CD14-positive monocyte (primary cell): ENCODE results near the gene PER3. TPM values are rescaled to one million over a fixed set of nuclear protein-coding genes. Genes with fewer than 3 reads are reported as not detected.

ENCODE experiments used
- DNase-seq, 3 donors: peaks; one replicate each; pipeline ENCODE4 v3.0.0-alpha.2; 2011 to 2022
- H2AFZ ChIP-seq: 2 replicates; pipeline ENCODE4 v1.6.0; 2012; ENCODE audit warnings: mild to moderate bottlenecking, low read depth, low read length, inconsistent platforms; ENCODE audit not compliant: insufficient read depth, poor library complexity, severe bottlenecking
- H3K27ac ChIP-seq, 2 donors: 1 replicate in 1 of 2; 2 replicates in 1 of 2; pipeline ENCODE4 v1.5.1; 2012 to 2013; ENCODE audit warnings: low read length in 2 of 2, control low read depth in 1 of 2, inconsistent platforms in 1 of 2, low read depth in 1 of 2, mild to moderate bottlenecking in 1 of 2
- H3K27me3 ChIP-seq, 2 donors: one replicate each; pipeline versions ENCODE4 v1.6.0 to v1.6.1; 2011 to 2013; ENCODE audit warnings: low read length in 2 of 2; ENCODE audit not compliant: control insufficient read depth in 2 of 2, insufficient read depth in 2 of 2
- H3K36me3 ChIP-seq, 2 donors: replicated peaks in 1 of 2; 1 replicate in 1 of 2; 2 replicates in 1 of 2; pipeline versions ENCODE4 v1.5.1 to v1.6.1; 2012 to 2013; ENCODE audit warnings: low read length in 2 of 2, control low read depth in 1 of 2, inconsistent platforms in 1 of 2, mild to moderate bottlenecking in 1 of 2; ENCODE audit not compliant: insufficient read depth in 2 of 2, control insufficient read depth in 1 of 2
- H3K4me1 ChIP-seq, 2 donors: 1 replicate in 1 of 2; 2 replicates in 1 of 2; pipeline versions ENCODE4 v1.5.1 to v1.6.1; 2012 to 2013; ENCODE audit warnings: low read length in 2 of 2, control low read depth in 1 of 2, inconsistent platforms in 1 of 2, mild to moderate bottlenecking in 1 of 2, moderate library complexity in 1 of 2; ENCODE audit not compliant: insufficient read depth in 2 of 2, control insufficient read depth in 1 of 2
- H3K4me2 ChIP-seq: replicated peaks from 2 replicates; pipeline ENCODE3; 2012; ENCODE audit warnings: low read length, moderate library complexity, mild to moderate bottlenecking; ENCODE audit not compliant: poor library complexity, severe bottlenecking; ENCODE audit errors: extremely low read depth
- H3K4me3 ChIP-seq, 3 experiments: fragments of 200-600 bp in 1 of 3; sonication (generic) in 1 of 3; replicated peaks in 1 of 3; 1 replicate in 2 of 3; 2 replicates in 1 of 3; pipeline ENCODE4 v1.5.1; 2011 to 2013; ENCODE audit warnings: low read length in 3 of 3, mild to moderate bottlenecking in 3 of 3, control low read depth in 2 of 3, low read depth in 2 of 3, inconsistent platforms in 1 of 3, moderate library complexity in 1 of 3
- H3K79me2 ChIP-seq: 2 replicates; pipeline ENCODE4 v1.6.0; 2012; ENCODE audit warnings: mild to moderate bottlenecking, control low read depth, inconsistent platforms, low read length, moderate library complexity; ENCODE audit not compliant: insufficient read depth
- H3K9ac ChIP-seq: 2 replicates; pipeline ENCODE4 v1.6.0; 2017; ENCODE audit warnings: low read length, mild to moderate bottlenecking; ENCODE audit not compliant: insufficient read depth, poor library complexity, severe bottlenecking
- H3K9me3 ChIP-seq, 2 donors: replicated peaks in 1 of 2; 1 replicate in 1 of 2; 2 replicates in 1 of 2; pipeline versions ENCODE4 v1.5.1 to v1.6.1; 2012 to 2013; ENCODE audit warnings: low read length in 2 of 2, control low read depth in 1 of 2; ENCODE audit not compliant: control insufficient read depth in 1 of 2, insufficient read depth in 1 of 2
- H4K20me1 ChIP-seq: 2 replicates; pipeline ENCODE4 v1.6.0; 2012; ENCODE audit warnings: mild to moderate bottlenecking, low read length, control low read depth, moderate library complexity; ENCODE audit not compliant: insufficient read depth
- H3K27ac Mint-ChIP-seq, 7 donors: one replicate each; pipeline ENCODE4 v1.8.0; 2020; ENCODE audit warnings: mild to moderate bottlenecking in 7 of 7, mixed read lengths in 7 of 7, moderate library complexity in 6 of 7, inconsistent platforms in 2 of 7
- H3K27me3 Mint-ChIP-seq, 3 donors: one replicate each; pipeline ENCODE4 v1.8.0; 2021 to 2022; ENCODE audit warnings: low read depth in 3 of 3, mild to moderate bottlenecking in 3 of 3, mixed read lengths in 3 of 3, moderate library complexity in 3 of 3, inconsistent platforms in 1 of 3
- H3K36me3 Mint-ChIP-seq, 2 donors: one replicate each; pipeline ENCODE4 v1.8.0; 2020; ENCODE audit warnings: mixed read lengths in 2 of 2, inconsistent platforms in 1 of 2, mild to moderate bottlenecking in 1 of 2
- H3K4me1 Mint-ChIP-seq: one replicate; pipeline ENCODE4 v1.8.0; 2020; ENCODE audit warnings: mild to moderate bottlenecking, mixed read lengths
- H3K4me3 Mint-ChIP-seq, 2 donors: one replicate each; pipeline ENCODE4 v1.8.0; 2020; ENCODE audit warnings: mild to moderate bottlenecking in 2 of 2, mixed read lengths in 2 of 2, moderate library complexity in 1 of 2
- H3K9me3 Mint-ChIP-seq, 7 donors: one replicate each; pipeline ENCODE4 v1.8.0; 2020 to 2022; ENCODE audit warnings: mixed read lengths in 7 of 7, mild to moderate bottlenecking in 6 of 7, moderate library complexity in 6 of 7, inconsistent platforms in 2 of 7
- WGBS: methylation state at CpG from one replicate; pipeline ENCODE4 v1.1.5; 2013; ENCODE audit warnings: missing lambda C conversion rate; ENCODE audit not compliant: insufficient coverage; 5-methylcytosine and 5-hydroxymethylcytosine counted together
- intact Hi-C, 2 donors: fragments of 100-400 bp; cut with micrococcal nuclease; formaldehyde crosslinking; loops; one replicate each; pipeline versions ENCODE4 v1.15.0 to v1.15.1; 2023
- polyA plus RNA-seq, 3 donors: library from polyadenylated mRNA; depleted of rRNA in 1 of 3; unstranded in 2 of 3; stranded (reverse) in 1 of 3; fragments of 300-500 nt in 2 of 3; fragments of >200 nt in 1 of 3; fragmentation: Illumina TruSeq in 2 of 3; gene quantifications; 1 replicate in 2 of 3; 2 replicates in 1 of 3; pipeline ENCODE4 v1.2.3, GENCODE V29; 2012 to 2021
- TF ChIP-seq, protein P1 (sequence below): fragments of 200-600 bp; IDR thresholded peaks from one replicate; pipeline ENCODE4 v1.8.0; 2022; ENCODE audit warnings: antibody characterized with exemption, mild to moderate bottlenecking

PER3 gene
- polyA plus RNA-seq, 3 donors = 0.46 to 2.3 (median 2.0) TPM

DNA sequence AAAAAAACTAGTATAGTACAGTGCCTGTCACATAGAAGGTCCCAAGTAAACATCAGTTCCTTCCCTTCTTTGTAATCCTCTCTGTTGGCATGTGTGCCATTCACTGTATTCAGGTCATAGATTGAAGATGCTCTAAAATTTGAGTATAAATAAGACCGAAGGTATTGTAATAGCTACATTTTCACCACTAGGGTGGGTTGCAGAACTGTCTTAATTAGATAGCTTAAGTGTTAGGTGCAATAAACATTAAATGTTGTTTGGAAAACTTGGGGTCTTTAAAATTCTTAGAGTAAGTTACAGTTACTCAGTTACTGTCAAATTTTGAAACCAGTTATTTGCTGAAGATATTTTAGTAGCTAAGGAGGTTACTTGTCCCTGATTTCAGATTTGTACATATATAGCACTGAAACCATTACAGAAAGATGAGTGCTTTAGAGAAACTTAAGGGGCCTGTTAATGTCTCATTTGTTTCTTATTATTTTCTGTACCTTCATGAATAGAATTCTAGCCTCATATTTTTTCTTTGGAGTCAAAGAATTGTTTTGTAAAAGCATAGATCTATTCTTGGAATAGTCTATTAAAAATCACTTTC is 24.3 kb downstream of the PER3 start:
- DNase-seq = peak in 2 of 3 donors; percentile 31 to 36
- Histone ChIP-seq H3K27me3 (no peaks in the 10 kb centered on the region), H3K4me3 (no peak overlapping the region), H3K9ac (no peak overlapping the region), H3K4me2 (no peak overlapping the region), H3K79me2 (no peaks in the 10 kb centered on the region), H4K20me1 (no peaks in the 10 kb centered on the region), H3K9me3 (peaks cover 1 to 3% of the 10 kb centered on the region in 2 donors), H3K4me1 (no peaks in the 10 kb centered on the region), H3K36me3 (no peaks in the 10 kb centered on the region), H2AFZ (no peak overlapping the region), H3K27ac (no peak overlapping the region)
- peaks cover 0 to 1% (median 0%) of the 10 kb centered on the region in 3 donors for H3K27me3 Mint-ChIP-seq
- peaks cover 3 to 7% (median 4%) of the 10 kb centered on the region in 7 donors for H3K9me3 Mint-ChIP-seq
- intact Hi-C loops = loop anchor here in 1 of 2 donors (5.0 kb wide), 1 partner anchor 94 kb away; no protein-coding TSS in a partner anchor
- peaks cover 6% of the 10 kb centered on the region for H3K4me1 Mint-ChIP-seq
- peak overlapping the region in 1 of 7 donors; percentile 50 for H3K27ac Mint-ChIP-seq
- WGBS = no CpG with 5 or more reads among the region's 1 CpG
- H3K4me3 Mint-ChIP-seq = no peak overlapping the region
- TF ChIP-seq, protein P1, sequence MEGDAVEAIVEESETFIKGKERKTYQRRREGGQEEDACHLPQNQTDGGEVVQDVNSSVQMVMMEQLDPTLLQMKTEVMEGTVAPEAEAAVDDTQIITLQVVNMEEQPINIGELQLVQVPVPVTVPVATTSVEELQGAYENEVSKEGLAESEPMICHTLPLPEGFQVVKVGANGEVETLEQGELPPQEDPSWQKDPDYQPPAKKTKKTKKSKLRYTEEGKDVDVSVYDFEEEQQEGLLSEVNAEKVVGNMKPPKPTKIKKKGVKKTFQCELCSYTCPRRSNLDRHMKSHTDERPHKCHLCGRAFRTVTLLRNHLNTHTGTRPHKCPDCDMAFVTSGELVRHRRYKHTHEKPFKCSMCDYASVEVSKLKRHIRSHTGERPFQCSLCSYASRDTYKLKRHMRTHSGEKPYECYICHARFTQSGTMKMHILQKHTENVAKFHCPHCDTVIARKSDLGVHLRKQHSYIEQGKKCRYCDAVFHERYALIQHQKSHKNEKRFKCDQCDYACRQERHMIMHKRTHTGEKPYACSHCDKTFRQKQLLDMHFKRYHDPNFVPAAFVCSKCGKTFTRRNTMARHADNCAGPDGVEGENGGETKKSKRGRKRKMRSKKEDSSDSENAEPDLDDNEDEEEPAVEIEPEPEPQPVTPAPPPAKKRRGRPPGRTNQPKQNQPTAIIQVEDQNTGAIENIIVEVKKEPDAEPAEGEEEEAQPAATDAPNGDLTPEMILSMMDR = peak; percentile 73
- peaks cover 0 to 28% of the 10 kb centered on the region in 2 donors for H3K36me3 Mint-ChIP-seq

DNA sequence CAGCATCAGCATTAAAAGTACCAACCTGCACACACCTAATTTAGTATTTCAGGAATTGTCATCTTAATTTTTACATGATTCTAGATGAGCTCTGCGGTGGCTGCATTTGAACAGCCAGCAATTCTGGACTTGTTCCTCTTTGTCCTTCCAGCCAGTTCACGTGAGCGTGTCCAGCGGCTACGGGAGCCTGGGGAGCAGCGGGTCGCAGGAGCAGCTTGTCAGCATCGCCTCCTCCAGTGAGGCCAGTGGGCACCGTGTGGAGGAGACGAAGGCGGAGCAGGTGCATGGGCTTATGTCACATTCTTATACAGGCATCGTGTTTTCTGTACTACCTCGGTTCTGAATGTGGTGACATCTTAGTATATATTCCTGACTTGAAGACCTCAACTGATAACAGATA is 25.7 kb downstream of the PER3 start:
- Histone ChIP-seq H2AFZ (no peak overlapping the region), H3K9me3 (peaks cover 8 to 12% of the 10 kb centered on the region in 2 donors), H3K4me2 (no peak overlapping the region), H3K79me2 (no peaks in the 10 kb centered on the region), H3K4me3 (no peak overlapping the region), H3K27me3 (no peaks in the 10 kb centered on the region), H3K27ac (no peak overlapping the region), H4K20me1 (no peaks in the 10 kb centered on the region), H3K9ac (no peak overlapping the region), H3K4me1 (no peaks in the 10 kb centered on the region), H3K36me3 (no peaks in the 10 kb centered on the region)
- intact Hi-C loops = loop anchor here in 1 of 2 donors (5.0 kb wide), 1 partner anchor 93 kb away; no protein-coding TSS in a partner anchor
- no peak overlapping the region for H3K27ac Mint-ChIP-seq
- H3K27me3 Mint-ChIP-seq = peaks cover 0 to 1% (median 0%) of the 10 kb centered on the region in 3 donors
- WGBS = 96% methylated on average over 11 of the region's 13 CpGs
- no peak overlapping the region for H3K4me3 Mint-ChIP-seq
- peaks cover 13 to 18% (median 14%) of the 10 kb centered on the region in 7 donors for H3K9me3 Mint-ChIP-seq
- TF ChIP-seq, protein P1 = no peak
- peaks cover 6% of the 10 kb centered on the region for H3K4me1 Mint-ChIP-seq
- no peak for DNase-seq
- peaks cover 5 to 32% of the 10 kb centered on the region in 2 donors for H3K36me3 Mint-ChIP-seq
